Testis (tissue), 3 donors: Measurements from ENCODE around the gene BLZF1. TPM values are rescaled to one million over a fixed set of nuclear protein-coding genes. Genes with fewer than 3 reads are reported as not detected.

Experiments used
- DNase-seq: peaks from one replicate; pipeline ENCODE4 v3.0.0-alpha.2; 2019
- H3K27ac ChIP-seq, 2 donors: fragments of 200-600 bp; sonication (generic); one replicate each; pipeline ENCODE4 v1.5.1; 2019
- H3K27me3 ChIP-seq: fragments of 200-600 bp; sonication (generic); one replicate; pipeline ENCODE4 v1.5.1; 2019
- H3K36me3 ChIP-seq: fragments of 200-600 bp; sonication (generic); one replicate; pipeline ENCODE4 v1.5.1; 2017; ENCODE audit warnings: low read depth; ENCODE audit errors: missing control alignments
- H3K4me1 ChIP-seq: fragments of 200-600 bp; sonication (generic); one replicate; pipeline ENCODE4 v1.5.1; 2019
- H3K4me3 ChIP-seq, 2 donors: fragments of 200-600 bp; sonication (generic); one replicate each; pipeline ENCODE4 v1.5.1; 2017 to 2019
- H3K9me3 ChIP-seq: fragments of 200-600 bp; sonication (generic); one replicate; pipeline ENCODE4 v1.5.1; 2017
- POLR2A ChIP-seq: fragments of 450-650 bp; IDR thresholded peaks from one replicate; pipeline ENCODE4 v1.6.1; 2017; ENCODE audit warnings: antibody characterized with exemption, mild to moderate bottlenecking, moderate library complexity
- WGBS, 2 donors: methylation state at CpG; one replicate each; pipeline ENCODE4 v1.1.5; 2018; 5-methylcytosine and 5-hydroxymethylcytosine counted together
- intact Hi-C: fragments of 100-400 bp; cut with DNase I; formaldehyde crosslinking; loops from one replicate; pipeline ENCODE4 v1.15.1; 2023; ENCODE audit warnings: low total_unique reads
- polyA plus RNA-seq: library from polyadenylated mRNA; stranded (reverse); fragments of 350-450 nt; fragmentation: Illumina TruSeq; extraction: RNeasy Lipid Tissue Mini Kit (QIAGEN cat#74804); gene quantifications from one replicate; pipeline ENCODE4 v1.2.3, GENCODE V29; 2014; ENCODE audit warnings: low read depth, low replicate concordance; ENCODE audit not compliant: insufficient read depth
- total RNA-seq, 2 donors: library from RNA; depleted of rRNA; stranded (reverse); fragments of >200 nt; gene quantifications; one replicate each; pipeline ENCODE4 v1.2.3, GENCODE V29; 2016
- TF ChIP-seq, protein P1 (sequence below), 3 experiments: fragments of 450-650 bp in 2 of 3; fragments of 200-600 bp in 1 of 3; sonication (generic) in 1 of 3; IDR thresholded peaks; one replicate each; pipeline ENCODE4 v1.5.1; 2016 to 2019; ENCODE audit warnings: antibody characterized with exemption in 3 of 3, mild to moderate bottlenecking in 2 of 3, moderate library complexity in 1 of 3

The BLZF1 gene
- total and polyA plus RNA-seq, 3 donors from 2014 or later: 33.4 to 44.2 (median 35.1) TPM

DNA sequence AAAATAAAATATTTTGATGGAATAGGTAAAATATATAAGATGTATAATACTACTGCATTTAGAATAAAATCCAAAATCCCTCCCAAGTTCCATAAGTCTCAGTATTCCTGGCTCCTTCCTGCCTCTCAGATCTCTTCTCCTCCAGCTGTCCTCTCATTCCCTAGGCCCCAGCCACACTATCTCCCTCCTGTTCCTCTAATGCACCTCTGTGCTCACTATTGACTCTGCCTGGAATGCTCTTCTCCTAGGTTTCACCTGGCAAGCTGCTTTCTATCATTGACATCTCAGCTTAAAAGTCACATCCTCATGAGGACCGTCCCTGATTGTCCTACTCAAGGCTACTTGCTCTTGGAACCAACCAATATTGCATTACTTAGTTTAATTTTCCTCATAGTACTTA lies 7.6 kb upstream of the BLZF1 start:
- TF ChIP-seq POLR2A: no peak
- TF ChIP-seq, protein P1, sequence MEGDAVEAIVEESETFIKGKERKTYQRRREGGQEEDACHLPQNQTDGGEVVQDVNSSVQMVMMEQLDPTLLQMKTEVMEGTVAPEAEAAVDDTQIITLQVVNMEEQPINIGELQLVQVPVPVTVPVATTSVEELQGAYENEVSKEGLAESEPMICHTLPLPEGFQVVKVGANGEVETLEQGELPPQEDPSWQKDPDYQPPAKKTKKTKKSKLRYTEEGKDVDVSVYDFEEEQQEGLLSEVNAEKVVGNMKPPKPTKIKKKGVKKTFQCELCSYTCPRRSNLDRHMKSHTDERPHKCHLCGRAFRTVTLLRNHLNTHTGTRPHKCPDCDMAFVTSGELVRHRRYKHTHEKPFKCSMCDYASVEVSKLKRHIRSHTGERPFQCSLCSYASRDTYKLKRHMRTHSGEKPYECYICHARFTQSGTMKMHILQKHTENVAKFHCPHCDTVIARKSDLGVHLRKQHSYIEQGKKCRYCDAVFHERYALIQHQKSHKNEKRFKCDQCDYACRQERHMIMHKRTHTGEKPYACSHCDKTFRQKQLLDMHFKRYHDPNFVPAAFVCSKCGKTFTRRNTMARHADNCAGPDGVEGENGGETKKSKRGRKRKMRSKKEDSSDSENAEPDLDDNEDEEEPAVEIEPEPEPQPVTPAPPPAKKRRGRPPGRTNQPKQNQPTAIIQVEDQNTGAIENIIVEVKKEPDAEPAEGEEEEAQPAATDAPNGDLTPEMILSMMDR (IDR thresholded peaks at IDR 0.05): no peak
- H3K27ac ChIP-seq: no peak overlapping the region
- 97 to 100% methylated on average over 1 of the region's 1 CpG for WGBS, 2 donors
- intact Hi-C loops: no loop called here
- H3K4me1 ChIP-seq: no peaks in the 10 kb centered on the region
- H3K36me3 ChIP-seq: no peaks in the 10 kb centered on the region
- H3K9me3 ChIP-seq: no peaks in the 10 kb centered on the region
- DNase-seq: no peak
- H3K27me3 ChIP-seq: no peaks in the 10 kb centered on the region
- no peak overlapping the region for H3K4me3 ChIP-seq

DNA sequence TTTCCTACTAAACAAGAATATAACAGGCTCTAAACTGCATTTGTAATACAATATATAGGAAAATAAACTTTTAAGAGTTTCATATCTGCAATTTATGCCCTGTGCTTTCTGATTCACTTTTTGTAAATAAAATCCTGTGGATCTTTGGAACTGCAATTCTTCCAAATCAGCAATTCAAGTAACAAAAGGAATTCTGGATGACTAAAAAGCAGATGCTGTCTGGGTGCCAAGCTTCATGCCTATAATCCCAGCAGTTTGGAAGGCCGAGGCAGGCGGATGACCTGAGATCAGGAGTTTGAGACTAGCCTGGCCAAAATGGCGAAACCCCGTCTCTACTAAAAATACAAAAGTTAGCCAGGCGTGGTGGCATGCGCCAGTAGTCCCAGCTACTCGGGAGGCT lies 6.7 kb upstream of the BLZF1 start:
- no peaks in the 10 kb centered on the region for H3K36me3 ChIP-seq
- 85 to 94% methylated on average over 7 of the region's 7 CpGs for WGBS, 2 donors
- TF ChIP-seq, protein P1 (IDR thresholded peaks at IDR 0.05): no peak
- no peak for TF ChIP-seq POLR2A
- no peaks in the 10 kb centered on the region for H3K9me3 ChIP-seq
- no peaks in the 10 kb centered on the region for H3K4me1 ChIP-seq
- H3K27ac ChIP-seq: no peak overlapping the region
- H3K27me3 ChIP-seq: no peaks in the 10 kb centered on the region
- H3K4me3 ChIP-seq: no peak overlapping the region
- DNase-seq: no peak
- intact Hi-C loops: no loop called here

DNA sequence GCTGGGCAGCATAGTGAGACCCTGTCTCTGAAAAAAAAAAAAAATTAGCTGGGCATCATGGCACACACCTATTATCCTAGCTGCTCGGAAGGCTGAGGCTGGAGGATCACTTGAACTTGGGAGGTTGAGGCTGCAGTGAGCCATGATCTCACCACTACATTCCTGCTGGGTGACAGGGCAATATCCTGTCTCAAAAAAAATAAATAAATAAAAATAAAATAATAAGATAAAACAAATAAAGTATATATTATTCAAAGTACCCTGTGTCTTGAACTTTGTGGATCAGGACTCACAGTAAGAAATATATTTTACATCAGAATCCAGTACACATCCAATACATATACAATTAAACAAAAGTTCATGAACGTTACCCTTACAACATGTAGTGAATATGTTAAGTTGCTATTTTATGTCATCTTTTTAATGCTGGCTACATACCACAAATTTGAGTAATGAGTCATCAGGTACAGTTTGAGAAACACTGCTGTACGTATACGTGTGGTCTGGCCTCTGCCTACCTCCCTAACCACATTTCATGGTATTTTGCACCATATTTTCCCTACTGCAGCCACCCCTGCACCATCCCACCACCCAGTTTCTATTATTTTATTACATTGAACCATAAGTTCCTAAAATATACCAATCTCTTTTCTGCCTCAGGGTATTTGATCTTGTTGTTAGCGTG lies 4.8 kb upstream of the BLZF1 start:
- 90 to 92% methylated on average over 5 of the region's 5 CpGs for WGBS, 2 donors
- TF ChIP-seq, protein P1 (IDR thresholded peaks at IDR 0.05): no peak
- no peak for TF ChIP-seq POLR2A
- Histone ChIP-seq H3K27me3 (no peaks in the 10 kb centered on the region), H3K9me3 (no peaks in the 10 kb centered on the region), H3K4me3 (no peak overlapping the region), H3K36me3 (no peaks in the 10 kb centered on the region), H3K4me1 (peaks cover 4% of the 10 kb centered on the region), H3K27ac (no peak overlapping the region)
- no peak for DNase-seq
- intact Hi-C loops: no loop called here

DNA sequence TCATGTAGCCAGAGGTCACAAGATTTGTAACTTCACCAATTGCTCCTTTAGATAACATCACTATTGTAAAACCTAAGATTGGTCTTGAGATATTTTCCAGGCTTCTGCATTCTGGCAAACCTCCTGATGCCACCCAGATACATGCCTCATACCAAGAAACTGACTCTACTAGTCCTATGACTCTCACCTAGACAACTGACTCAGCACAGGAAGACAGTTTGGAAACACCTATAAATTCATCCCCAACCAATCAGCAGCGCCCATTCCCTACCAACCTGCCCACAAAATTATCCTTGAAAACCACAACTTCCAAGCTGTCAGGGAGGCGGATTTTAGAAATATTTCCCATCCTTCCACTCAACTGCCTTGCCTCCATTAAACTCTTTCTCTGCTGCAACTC lies 3.0 kb upstream of the BLZF1 start:
- Histone ChIP-seq H3K27ac (no peak overlapping the region), H3K4me3 (no peak overlapping the region), H3K36me3 (no peaks in the 10 kb centered on the region), H3K4me1 (peaks cover 15% of the 10 kb centered on the region), H3K27me3 (no peaks in the 10 kb centered on the region), H3K9me3 (no peaks in the 10 kb centered on the region)
- no peak for DNase-seq
- no peak for TF ChIP-seq POLR2A
- intact Hi-C loops: no loop called here
- WGBS, 2 donors: 100% methylated on average over 2 of the region's 2 CpGs

DNA sequence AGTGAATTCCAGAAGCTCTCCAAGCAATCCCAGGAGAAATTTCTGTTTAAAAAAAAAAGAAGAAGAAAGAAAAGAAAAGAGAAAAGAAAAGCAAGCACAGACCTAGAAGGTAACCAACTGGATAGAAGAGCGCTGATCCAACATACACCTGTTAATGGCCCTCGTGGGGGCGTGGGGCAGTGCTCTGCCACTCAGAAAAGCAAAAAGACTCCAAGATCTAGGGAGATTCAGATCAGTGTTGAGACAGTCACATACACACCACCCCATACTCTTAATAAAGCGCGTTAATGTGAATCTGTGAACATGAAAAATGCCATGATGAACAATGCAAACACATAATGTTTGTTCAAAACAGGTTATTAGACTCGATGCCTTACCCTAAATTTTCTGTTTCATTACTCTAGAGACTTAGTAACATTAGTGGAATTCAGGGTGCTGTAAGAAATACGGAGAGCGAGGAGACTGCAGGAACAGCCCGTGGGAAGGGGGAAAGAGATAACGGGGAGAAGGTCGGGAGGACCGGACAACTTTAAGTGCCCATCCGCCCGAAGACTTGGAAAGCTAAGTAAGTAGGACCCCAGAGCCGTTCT lies 804 bp upstream of the BLZF1 start:
- TF ChIP-seq POLR2A: no peak
- TF ChIP-seq, protein P1 (IDR thresholded peaks at IDR 0.05): no peak
- no peak for DNase-seq
- Histone ChIP-seq H3K36me3 (no peaks in the 10 kb centered on the region), H3K27ac (peak overlapping the region; percentile 76 to 84), H3K27me3 (no peaks in the 10 kb centered on the region), H3K9me3 (no peaks in the 10 kb centered on the region), H3K4me3 (peak overlapping the region; percentile 64 to 88), H3K4me1 (peaks cover 15% of the 10 kb centered on the region)
- WGBS, 2 donors: 5 to 8% methylated on average over 15 of the region's 15 CpGs
- intact Hi-C loops: no loop called here
